ENCODE data around the gene FNDC7.

DNA sequence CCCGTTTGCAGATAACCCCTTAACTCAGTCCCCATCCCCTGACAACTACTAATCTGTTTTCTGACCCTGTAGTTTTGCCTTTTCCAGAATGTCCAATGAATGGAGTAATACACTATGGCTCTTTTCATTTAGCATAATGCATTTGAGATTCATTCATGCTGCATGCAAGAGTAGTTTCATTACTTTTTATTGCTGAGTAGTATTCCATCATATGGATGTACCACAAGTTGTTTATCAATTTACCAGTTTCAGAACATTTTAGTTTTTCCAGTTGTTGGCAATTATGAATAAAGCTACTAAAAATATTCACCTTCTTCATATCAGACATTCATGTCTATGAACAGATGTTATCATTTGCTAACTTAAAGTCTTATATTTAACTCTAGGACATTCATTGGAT is 79.1 kb downstream of the FNDC7 start:
- no peak for TF ChIP-seq GATA2 (IDR thresholded peaks at IDR 0.05; ENCODE audit: low read depth, low read length)
- no peak for TF ChIP-seq GATA3 (IDR thresholded peaks at IDR 0.05; ENCODE audit: low read depth, low read length)

Measured in SH-SY5Y (cell line).